ENCODE measurements around the gene PIK3CG. TPM values are rescaled to one million over a fixed set of nuclear protein-coding genes. Genes with fewer than 3 reads are reported as not detected.
"Not testable (repeated sequence)": the region's sequence is repeated elsewhere in the genome, so short reads cannot be mapped to it uniquely, and the experiment has no call there.

Gene PIK3CG
- total RNA-seq, 1 donor from 2014 or later, result not detected

DNA sequence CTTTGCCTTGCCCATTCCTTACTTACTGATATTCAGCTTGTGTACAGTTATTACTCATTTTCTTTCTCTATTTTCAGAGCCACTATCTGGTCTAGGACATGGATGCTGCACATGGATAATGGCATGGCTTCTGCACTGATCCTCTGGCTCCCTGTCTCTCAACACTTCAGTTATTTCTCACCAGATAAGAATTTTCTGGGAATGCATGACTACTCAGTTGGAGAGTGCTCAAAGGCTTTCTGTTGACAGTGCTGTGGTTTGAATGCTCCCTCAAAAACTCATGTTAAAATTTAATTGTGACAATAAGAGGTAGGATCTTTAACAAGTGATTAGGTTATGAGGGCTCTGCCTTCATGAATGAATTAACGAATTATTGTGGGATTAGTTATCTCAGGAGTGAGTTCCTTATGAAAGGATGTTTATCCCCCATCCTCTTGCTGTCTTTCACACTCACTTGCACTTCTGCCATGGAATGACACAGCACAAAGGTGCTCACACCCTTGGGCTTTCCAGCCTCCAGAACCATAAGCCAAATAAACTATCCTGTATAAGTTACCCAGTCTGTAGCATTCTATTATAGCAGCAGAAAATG, 16.1 kb upstream of the PIK3CG start:
- no peak for FAIRE-seq
- DNase-seq (ENCODE audit: low read depth), result peak; percentile 27
- Histone ChIP-seq H3K36me3 (ENCODE audit: control insufficient read depth, insufficient read depth, low read length) (no peaks in the 10 kb centered on the region), H3K27me3 (ENCODE audit: control insufficient read depth, insufficient read depth, low read length) (no peaks in the 10 kb centered on the region), H3K4me3 (ENCODE audit: low read depth, low read length) (no peak overlapping the region)
- TF ChIP-seq, protein P1, sequence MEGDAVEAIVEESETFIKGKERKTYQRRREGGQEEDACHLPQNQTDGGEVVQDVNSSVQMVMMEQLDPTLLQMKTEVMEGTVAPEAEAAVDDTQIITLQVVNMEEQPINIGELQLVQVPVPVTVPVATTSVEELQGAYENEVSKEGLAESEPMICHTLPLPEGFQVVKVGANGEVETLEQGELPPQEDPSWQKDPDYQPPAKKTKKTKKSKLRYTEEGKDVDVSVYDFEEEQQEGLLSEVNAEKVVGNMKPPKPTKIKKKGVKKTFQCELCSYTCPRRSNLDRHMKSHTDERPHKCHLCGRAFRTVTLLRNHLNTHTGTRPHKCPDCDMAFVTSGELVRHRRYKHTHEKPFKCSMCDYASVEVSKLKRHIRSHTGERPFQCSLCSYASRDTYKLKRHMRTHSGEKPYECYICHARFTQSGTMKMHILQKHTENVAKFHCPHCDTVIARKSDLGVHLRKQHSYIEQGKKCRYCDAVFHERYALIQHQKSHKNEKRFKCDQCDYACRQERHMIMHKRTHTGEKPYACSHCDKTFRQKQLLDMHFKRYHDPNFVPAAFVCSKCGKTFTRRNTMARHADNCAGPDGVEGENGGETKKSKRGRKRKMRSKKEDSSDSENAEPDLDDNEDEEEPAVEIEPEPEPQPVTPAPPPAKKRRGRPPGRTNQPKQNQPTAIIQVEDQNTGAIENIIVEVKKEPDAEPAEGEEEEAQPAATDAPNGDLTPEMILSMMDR (IDR thresholded peaks at IDR 0.05; ENCODE audit: insufficient read depth, low read length, severe bottlenecking), result no peak

DNA sequence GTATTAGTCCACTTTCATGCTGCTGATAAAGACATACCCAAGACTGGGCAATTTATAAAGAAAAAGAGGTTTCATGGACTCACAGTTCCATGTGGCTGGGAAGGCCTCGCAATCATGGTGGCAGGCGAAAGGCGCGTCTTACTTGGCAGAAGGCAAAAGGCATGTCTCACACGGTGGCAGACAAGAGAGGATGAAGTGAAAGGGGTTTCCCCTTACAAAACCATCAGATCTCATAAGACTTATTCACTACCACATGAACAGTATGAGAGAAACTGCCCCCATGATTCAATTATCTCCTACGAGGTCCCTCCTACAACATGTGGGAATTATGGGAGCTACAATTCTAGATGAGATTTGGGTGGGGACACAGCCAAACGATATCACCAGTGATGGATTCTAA, 13.4 kb upstream of the PIK3CG start:
- H3K4me3 ChIP-seq (ENCODE audit: low read depth, low read length); FAIRE-seq: not testable (repeated sequence)

DNA sequence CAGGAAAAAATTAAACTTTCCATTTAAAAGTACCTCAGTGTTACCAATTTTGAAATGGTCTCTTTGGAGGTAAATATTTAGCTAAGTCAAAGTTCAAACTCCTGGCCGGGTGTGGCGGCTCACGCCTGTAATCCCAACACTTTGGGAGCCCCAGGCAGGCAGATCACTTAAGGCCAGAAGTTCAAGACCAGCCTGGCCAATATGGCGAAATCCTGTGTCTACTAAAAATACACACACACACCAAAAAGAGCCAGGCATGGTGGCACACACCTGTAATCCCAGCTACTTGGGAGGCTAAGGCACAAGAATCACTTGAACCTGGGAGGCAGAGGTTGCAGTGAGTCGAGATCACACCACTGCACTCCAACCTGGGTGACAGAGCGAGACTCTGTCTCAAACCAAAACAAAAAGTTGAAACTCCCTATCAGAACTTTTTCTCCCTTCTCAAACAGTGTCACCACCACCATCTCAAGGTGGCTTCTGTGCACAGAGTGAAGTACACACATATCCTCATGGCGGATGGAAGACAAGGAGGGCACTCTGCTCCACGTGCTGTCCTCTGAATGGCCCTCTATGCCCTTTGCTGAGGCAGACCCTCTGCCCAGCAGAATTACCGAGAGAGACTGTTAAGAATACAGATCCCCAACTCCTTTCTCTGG, 11.7 kb upstream of the PIK3CG start:
- TF ChIP-seq, protein P1 (IDR thresholded peaks at IDR 0.05; ENCODE audit: insufficient read depth, low read length, severe bottlenecking), result no peak

More for the DNA sequence above, 13.4 kb upstream of the PIK3CG start:
- not testable (repeated sequence) for DNase-seq (ENCODE audit: low read depth); H3K27me3 ChIP-seq (ENCODE audit: control insufficient read depth, insufficient read depth, low read length); H3K36me3 ChIP-seq (ENCODE audit: control insufficient read depth, insufficient read depth, low read length)

DNA sequence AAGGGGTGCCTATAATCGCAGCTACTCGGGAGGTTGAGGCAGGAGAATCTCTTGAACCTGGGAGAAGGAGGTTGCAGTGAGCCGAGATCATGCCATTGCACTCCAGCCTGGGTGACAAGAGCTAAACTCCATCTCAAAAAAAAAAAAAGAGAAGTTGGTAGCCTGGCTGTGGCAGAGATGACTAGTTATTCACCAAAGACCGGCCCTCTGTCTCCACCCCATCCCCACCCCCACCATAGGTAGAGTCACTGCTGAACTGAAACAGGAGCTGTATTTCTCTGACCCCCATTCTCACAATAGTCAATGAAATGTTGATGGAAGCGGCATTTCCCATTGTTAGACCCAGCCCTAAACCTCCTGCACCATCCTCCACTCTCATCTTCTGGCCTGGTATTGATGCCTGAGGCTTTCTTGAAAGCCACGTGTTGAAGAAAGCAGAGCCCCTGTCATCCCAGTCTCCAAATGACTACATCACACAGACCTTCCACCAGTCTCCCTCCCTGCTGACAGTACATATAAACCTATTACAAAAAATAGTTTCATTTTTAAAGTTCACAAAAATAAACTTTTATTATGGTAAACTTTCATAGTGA, 9.4 kb upstream of the PIK3CG start:
- Histone ChIP-seq H3K27me3 (ENCODE audit: control insufficient read depth, insufficient read depth, low read length) (no peaks in the 10 kb centered on the region), H3K4me3 (ENCODE audit: low read depth, low read length) (no peak overlapping the region), H3K36me3 (ENCODE audit: control insufficient read depth, insufficient read depth, low read length) (no peaks in the 10 kb centered on the region)
- FAIRE-seq, result no peak
- TF ChIP-seq, protein P1 (IDR thresholded peaks at IDR 0.05; ENCODE audit: insufficient read depth, low read length, severe bottlenecking), result no peak
- no peak for DNase-seq (ENCODE audit: low read depth)

More for the DNA sequence above, 11.7 kb upstream of the PIK3CG start:
- DNase-seq (ENCODE audit: low read depth), result no peak
- Histone ChIP-seq H3K27me3 (ENCODE audit: control insufficient read depth, insufficient read depth, low read length) (no peaks in the 10 kb centered on the region), H3K36me3 (ENCODE audit: control insufficient read depth, insufficient read depth, low read length) (no peaks in the 10 kb centered on the region), H3K4me3 (ENCODE audit: low read depth, low read length) (no peak overlapping the region)
- FAIRE-seq, result no peak

DNA sequence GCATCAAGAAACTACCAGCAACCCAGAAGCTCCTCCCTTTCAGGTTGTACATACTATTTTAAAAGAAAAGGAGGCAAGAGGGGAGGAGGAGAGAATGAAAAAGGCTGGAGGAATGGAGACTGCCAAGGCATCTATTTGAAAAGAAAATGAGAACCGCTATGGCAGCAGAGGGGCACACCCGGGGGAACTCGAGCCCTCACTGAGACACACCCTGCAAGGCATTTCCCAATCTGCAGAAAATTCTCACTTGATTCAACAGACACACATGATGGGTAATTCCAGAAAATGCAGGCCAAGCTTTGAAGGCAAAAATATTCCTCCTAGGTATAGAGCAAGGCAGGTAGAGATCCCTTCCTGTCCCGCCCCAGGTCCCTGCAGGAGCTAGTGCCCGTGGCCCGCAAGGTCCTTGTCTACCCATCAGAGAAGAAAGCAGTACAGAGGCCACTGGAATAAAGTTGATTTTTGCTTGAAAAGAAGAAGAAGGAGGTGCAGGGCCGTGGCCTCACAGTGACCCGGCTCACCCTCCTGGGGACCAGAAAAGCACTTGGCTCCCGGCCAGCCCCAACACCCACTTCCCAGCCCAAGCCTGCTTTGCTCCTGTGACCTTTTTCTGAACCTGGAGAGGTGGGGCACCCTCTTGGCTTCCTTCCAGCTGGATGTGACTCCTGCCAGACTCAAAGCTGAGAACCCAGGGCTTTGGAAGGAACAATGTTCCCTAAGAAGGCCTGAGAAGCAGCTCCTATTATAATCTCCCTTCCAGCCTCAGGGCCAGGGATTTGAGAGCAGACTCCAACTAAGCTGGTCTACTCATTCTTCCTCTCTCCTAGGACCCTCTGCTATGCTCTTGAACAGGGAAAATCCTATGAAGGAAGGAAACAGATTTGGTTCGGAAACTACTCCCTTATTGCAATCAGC, 6.2 kb upstream of the PIK3CG start:
- Histone ChIP-seq H3K4me3 (ENCODE audit: low read depth, low read length) (no peak overlapping the region), H3K36me3 (ENCODE audit: control insufficient read depth, insufficient read depth, low read length) (no peaks in the 10 kb centered on the region), H3K27me3 (ENCODE audit: control insufficient read depth, insufficient read depth, low read length) (no peaks in the 10 kb centered on the region)
- FAIRE-seq (no peak), DNase-seq (ENCODE audit: low read depth) (peak; percentile 10)
- TF ChIP-seq, protein P1 (IDR thresholded peaks at IDR 0.05; ENCODE audit: insufficient read depth, low read length, severe bottlenecking), result no peak
